HFF-Myc (cell line): Measurements from ENCODE around the gene ZSWIM5.

Experiments used
- DNase-seq: peaks from one replicate; pipeline ENCODE4 v3.0.0-alpha.2; 2011; ENCODE audit warnings: low read depth; ENCODE audit errors: extremely low read depth
- H3K4me3 ChIP-seq: replicated peaks from 2 replicates; pipeline ENCODE4 v1.5.1; 2011; ENCODE audit warnings: low read depth, mild to moderate bottlenecking, control low read depth, low read length
- TF ChIP-seq, protein P1 (sequence below): IDR thresholded peaks from 2 replicates; pipeline ENCODE4 v1.5.1; 2012; ENCODE audit warnings: mild to moderate bottlenecking, low read depth, low read length, control low read depth; ENCODE audit errors: missing control alignments

Gene ZSWIM5

DNA sequence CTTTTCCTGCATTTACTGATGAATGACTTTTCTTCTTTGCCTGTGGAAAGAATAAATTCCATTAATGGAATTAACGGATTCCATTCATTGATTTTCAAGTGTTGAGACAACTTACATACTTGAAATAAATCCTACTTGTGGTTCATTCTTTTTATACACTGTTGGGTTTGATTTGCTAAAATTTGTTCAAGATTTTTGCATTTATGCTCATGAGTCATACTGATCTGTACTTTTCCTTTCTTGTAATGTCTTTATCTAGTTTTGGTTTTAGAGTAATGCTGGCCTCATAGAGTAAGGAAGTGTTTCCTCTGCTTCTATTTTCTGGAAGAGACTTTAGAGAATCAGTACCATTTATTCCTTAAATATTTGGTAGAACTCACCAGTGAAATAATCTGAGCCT is 180.0 kb downstream of the ZSWIM5 start:
- TF ChIP-seq, protein P1, sequence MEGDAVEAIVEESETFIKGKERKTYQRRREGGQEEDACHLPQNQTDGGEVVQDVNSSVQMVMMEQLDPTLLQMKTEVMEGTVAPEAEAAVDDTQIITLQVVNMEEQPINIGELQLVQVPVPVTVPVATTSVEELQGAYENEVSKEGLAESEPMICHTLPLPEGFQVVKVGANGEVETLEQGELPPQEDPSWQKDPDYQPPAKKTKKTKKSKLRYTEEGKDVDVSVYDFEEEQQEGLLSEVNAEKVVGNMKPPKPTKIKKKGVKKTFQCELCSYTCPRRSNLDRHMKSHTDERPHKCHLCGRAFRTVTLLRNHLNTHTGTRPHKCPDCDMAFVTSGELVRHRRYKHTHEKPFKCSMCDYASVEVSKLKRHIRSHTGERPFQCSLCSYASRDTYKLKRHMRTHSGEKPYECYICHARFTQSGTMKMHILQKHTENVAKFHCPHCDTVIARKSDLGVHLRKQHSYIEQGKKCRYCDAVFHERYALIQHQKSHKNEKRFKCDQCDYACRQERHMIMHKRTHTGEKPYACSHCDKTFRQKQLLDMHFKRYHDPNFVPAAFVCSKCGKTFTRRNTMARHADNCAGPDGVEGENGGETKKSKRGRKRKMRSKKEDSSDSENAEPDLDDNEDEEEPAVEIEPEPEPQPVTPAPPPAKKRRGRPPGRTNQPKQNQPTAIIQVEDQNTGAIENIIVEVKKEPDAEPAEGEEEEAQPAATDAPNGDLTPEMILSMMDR, result no peak
- no peak for DNase-seq
- no peak overlapping the region for H3K4me3 ChIP-seq

DNA sequence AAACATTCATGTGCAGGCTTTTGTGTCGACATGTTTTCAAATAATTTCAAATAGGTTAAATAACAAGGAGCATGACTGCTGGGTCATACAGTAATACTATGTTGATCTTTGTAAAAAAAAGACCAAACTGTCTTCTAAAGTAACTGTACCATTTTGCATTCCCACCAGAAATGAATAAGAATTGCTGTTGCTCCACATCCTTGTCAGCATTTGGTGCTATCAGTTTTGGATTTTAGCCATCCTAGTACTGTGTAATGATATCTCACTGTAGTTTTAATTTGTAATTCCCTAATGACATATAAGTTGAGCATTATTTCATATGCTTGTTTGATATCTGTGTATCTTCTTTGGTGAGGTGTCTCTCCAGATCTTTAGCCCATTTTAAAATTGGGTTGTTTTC is 182.7 kb downstream of the ZSWIM5 start:
- no peak for DNase-seq
- H3K4me3 ChIP-seq, result no peak overlapping the region
- TF ChIP-seq, protein P1, result no peak

DNA sequence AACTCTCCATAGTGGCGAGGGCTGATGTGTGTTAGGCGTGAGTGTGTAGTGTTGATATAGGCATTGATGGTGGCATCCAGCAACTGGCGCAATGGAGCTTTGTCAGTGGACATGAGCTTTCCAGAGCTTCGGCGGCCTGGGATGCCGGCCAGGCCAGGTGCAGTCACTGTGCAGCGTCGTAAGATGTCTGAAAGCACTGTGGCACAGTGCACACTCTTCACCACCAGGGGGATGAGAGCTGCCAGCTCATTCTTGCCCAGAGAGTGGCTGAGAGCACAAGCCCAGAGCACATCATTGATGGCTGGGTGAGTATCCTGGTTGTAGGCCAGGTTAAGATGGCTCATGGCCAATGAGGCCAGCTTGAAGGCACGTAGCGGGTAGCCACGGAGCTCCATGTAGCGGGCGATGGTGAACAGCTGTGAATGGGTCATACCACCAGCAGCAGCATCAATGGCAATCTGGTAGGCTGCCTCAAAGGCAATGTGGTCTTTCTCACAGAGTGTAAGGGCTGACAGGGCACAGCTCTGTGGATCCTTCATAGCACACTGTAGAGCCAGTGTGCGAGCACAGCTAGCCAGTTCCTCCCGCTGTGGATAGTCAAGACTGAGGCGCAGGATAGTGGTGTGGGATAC is 187.7 kb downstream of the ZSWIM5 start:
- DNase-seq, result no peak
- TF ChIP-seq, protein P1, result peak; percentile 86
- H3K4me3 ChIP-seq, result no peak overlapping the region

DNA sequence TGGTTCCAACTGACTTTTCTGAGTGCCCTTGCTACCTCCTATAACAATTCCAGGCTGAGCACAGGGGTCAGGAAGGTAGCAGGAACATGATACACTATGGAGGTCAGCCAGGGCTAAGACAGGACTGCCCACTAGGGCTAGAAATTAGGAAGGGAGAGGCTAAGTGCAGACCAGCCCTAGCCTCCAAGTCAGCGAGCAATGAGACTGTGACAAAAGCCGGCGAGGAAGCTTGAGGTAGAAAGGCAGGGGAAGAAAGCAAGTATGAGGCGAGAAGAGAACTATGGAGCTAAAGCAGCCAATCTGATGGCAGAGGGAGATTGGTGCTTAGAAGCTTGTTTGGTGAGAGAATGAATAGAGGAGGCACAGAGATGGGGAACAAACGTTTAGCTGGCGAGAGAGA is 189.6 kb downstream of the ZSWIM5 start:
- TF ChIP-seq, protein P1, result no peak
- no peak for DNase-seq
- H3K4me3 ChIP-seq, result no peak overlapping the region

DNA sequence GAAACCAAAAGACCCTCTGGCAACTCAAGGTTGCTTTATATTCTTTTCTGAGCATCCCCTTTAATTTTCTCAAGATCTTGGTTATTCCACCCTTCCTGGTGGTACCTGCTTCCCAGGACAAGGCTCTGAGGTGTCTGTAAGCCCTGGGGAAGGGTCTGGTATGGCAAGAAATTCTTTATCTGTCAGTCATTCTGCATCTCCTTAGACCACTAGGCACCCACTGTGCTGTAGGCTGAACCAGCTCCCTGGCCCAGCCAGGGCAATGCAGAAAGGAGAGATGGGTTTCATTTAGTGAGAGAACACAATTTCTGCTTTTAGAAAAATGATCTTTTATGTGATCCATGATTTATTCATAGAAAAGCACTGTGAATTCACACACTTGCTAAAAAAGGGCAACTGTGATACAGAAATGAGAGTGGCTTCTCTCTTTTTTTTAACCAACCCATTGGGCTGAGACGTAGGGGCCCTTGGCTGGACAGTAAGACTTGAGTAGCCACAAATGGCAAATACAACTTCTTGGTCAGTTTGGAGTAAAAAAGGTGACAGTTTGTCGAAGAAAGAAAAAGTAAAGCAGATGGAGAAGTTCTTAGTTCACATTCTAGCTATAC is 190.2 kb downstream of the ZSWIM5 start:
- no peak for DNase-seq
- H3K4me3 ChIP-seq, result no peak overlapping the region
- TF ChIP-seq, protein P1, result no peak

DNA sequence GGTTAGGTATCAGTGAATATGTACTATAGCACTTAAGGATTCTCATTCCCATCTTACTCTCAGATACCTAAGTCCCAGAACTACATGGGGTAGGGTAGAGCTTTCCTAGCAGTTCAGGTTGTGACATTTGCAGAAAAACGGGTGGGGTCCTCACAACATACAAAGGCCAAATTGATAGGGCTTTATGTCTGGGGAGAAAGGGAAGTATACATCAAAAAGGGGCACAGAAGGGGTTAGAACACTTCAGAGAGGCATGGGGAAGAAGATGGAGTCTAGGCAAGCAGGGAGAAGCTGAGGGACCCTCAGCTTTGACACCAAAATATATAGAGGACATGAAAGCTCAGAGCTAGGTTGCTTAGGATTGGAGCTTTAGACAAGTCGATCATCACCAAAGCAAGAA is 190.7 kb downstream of the ZSWIM5 start:
- DNase-seq, result no peak
- no peak overlapping the region for H3K4me3 ChIP-seq
- TF ChIP-seq, protein P1, result no peak
